ENCODE data around the gene FAM13B.

- TF ChIP-seq CTCF (IDR thresholded peaks at IDR 0.05), result no peak
- TF ChIP-seq POLR2A (IDR thresholded peaks at IDR 0.05), result no peak
- TF ChIP-seq POLR2AphosphoS5 (IDR thresholded peaks at IDR 0.05), result no peak
- TF ChIP-seq EP300 (IDR thresholded peaks at IDR 0.05), result no peak
Measured at GRCh38 chr5:137914758-137915157, 118.1 kb downstream of the FAM13B start.
